NT2/D1 (cell line): Measurements from ENCODE around the gene TRAPPC6A.
A peak's percentile ranks its signal among the peaks of the same experiment; 100 is the strongest.

Experiments
- DNase-seq: peaks from one replicate; pipeline ENCODE4 v3.0.0-alpha.2; 2011; ENCODE audit warnings: low read depth, low spot score
- H3K27me3 ChIP-seq: 2 replicates; pipeline ENCODE4 v1.6.0; 2011; ENCODE audit warnings: mild to moderate bottlenecking; ENCODE audit not compliant: insufficient read length, insufficient read depth
- H3K36me3 ChIP-seq: 2 replicates; pipeline ENCODE4 v1.6.1; 2011; ENCODE audit warnings: mild to moderate bottlenecking, low read length, mixed read lengths; ENCODE audit not compliant: insufficient read depth, insufficient read length
- H3K4me1 ChIP-seq: 2 replicates; pipeline ENCODE4 v1.5.1; 2011; ENCODE audit not compliant: insufficient read depth, insufficient read length
- H3K4me3 ChIP-seq: 2 replicates; pipeline ENCODE4 v1.5.1; 2011; ENCODE audit warnings: low read depth; ENCODE audit not compliant: insufficient read length
- H3K9ac ChIP-seq: 2 replicates; pipeline ENCODE4 v1.6.0; 2011; ENCODE audit warnings: low read depth; ENCODE audit not compliant: insufficient read length
- H3K9me3 ChIP-seq: 2 replicates; pipeline ENCODE4 v1.5.1; 2011; ENCODE audit warnings: mild to moderate bottlenecking, low read length; ENCODE audit not compliant: insufficient read depth
- SUZ12 ChIP-seq: IDR thresholded peaks from 2 replicates; pipeline ENCODE4 v1.6.1; 2011; ENCODE audit not compliant: insufficient read length, insufficient read depth; ENCODE audit errors: extremely low read depth
- YY1 ChIP-seq: IDR thresholded peaks from 2 replicates; pipeline ENCODE4 v1.6.1; 2011; ENCODE audit not compliant: insufficient read length, insufficient read depth
- ZNF274 ChIP-seq: IDR thresholded peaks from 2 replicates; pipeline ENCODE4 v1.6.1; 2011; ENCODE audit warnings: mild to moderate bottlenecking, low read depth, low read length

The TRAPPC6A gene

GRCh38 chr19:45184115-45184514, 6.1 kb upstream of the TRAPPC6A start:
- peaks cover 7% of the 10 kb centered on the region for H3K4me1 ChIP-seq
- no peak overlapping the region for H3K4me3 ChIP-seq
- TF ChIP-seq SUZ12 (no peak), ZNF274 (no peak), YY1 (no peak)
- H3K9me3 ChIP-seq = no peaks in the 10 kb centered on the region
- peaks cover 8% of the 10 kb centered on the region for H3K36me3 ChIP-seq
- no peak overlapping the region for H3K9ac ChIP-seq
- DNase-seq = no peak
- no peaks in the 10 kb centered on the region for H3K27me3 ChIP-seq

GRCh38 chr19:45182758-45183157, 4.7 kb upstream of the TRAPPC6A start:
- TF ChIP-seq YY1 = no peak
- TF ChIP-seq SUZ12 = no peak
- TF ChIP-seq ZNF274 = no peak
- Histone ChIP-seq H3K4me3 (no peak overlapping the region), H3K27me3 (no peaks in the 10 kb centered on the region), H3K36me3 (peaks cover 8% of the 10 kb centered on the region), H3K9me3 (no peaks in the 10 kb centered on the region), H3K9ac (no peak overlapping the region), H3K4me1 (peaks cover 7% of the 10 kb centered on the region)
- no peak for DNase-seq

GRCh38 chr19:45180936-45181335, 2.9 kb upstream of the TRAPPC6A start:
- Histone ChIP-seq H3K9me3 (no peaks in the 10 kb centered on the region), H3K4me1 (peaks cover 4% of the 10 kb centered on the region), H3K36me3 (peaks cover 8% of the 10 kb centered on the region), H3K27me3 (no peaks in the 10 kb centered on the region), H3K9ac (no peak overlapping the region), H3K4me3 (no peak overlapping the region)
- TF ChIP-seq ZNF274 (no peak), YY1 (no peak), SUZ12 (no peak)
- no peak for DNase-seq

- peaks cover 4% of the 10 kb centered on the region for H3K4me1 ChIP-seq
- H3K4me3 ChIP-seq = peak overlapping the region; percentile 75
- peaks cover 8% of the 10 kb centered on the region for H3K36me3 ChIP-seq
- DNase-seq = no peak
- peak overlapping the region; percentile 88 for H3K9ac ChIP-seq
- H3K9me3 ChIP-seq = no peaks in the 10 kb centered on the region
- no peak for TF ChIP-seq YY1
- TF ChIP-seq ZNF274 = no peak
- TF ChIP-seq SUZ12 = no peak
- no peaks in the 10 kb centered on the region for H3K27me3 ChIP-seq
Observed at GRCh38 chr19:45179892-45180370, 1.9 kb upstream of the TRAPPC6A start.

GRCh38 chr19:45179072-45179891, 1.2 kb upstream of the TRAPPC6A start:
- H3K4me1 ChIP-seq = peaks cover 4% of the 10 kb centered on the region
- no peaks in the 10 kb centered on the region for H3K9me3 ChIP-seq
- no peak for DNase-seq
- H3K9ac ChIP-seq = peak overlapping the region; percentile 88
- TF ChIP-seq YY1 (no peak), SUZ12 (no peak), ZNF274 (no peak)
- H3K4me3 ChIP-seq = peak overlapping the region; percentile 75
- H3K27me3 ChIP-seq = no peaks in the 10 kb centered on the region
- H3K36me3 ChIP-seq = peaks cover 8% of the 10 kb centered on the region

GRCh38 chr19:45178262-45179071, 430 bp upstream of the TRAPPC6A start, which contains the start of gene BLOC1S3:
Gene BLOC1S3, plus strand, starts transcription at chr19:45178784. Its CDS starts 513 bp downstream, at chr19:45179297.
- Histone ChIP-seq H3K27me3 (no peaks in the 10 kb centered on the region), H3K9ac (peak within 1 kb of the TSS; percentile 88), H3K36me3 (peaks cover 8% of the 10 kb centered on the region), H3K4me3 (peak within 1 kb of the TSS; percentile 87), H3K4me1 (peaks cover 4% of the 10 kb centered on the region), H3K9me3 (no peaks in the 10 kb centered on the region)
- DNase-seq = peak; percentile 97
- TF ChIP-seq ZNF274 = no peak
- TF ChIP-seq YY1 = no peak
- TF ChIP-seq SUZ12 = no peak

- Histone ChIP-seq H3K4me3 (no peak overlapping the region), H3K4me1 (peaks cover 6% of the 10 kb centered on the region), H3K36me3 (no peaks in the 10 kb centered on the region), H3K27me3 (no peaks in the 10 kb centered on the region), H3K9me3 (no peaks in the 10 kb centered on the region), H3K9ac (no peak overlapping the region)
- no peak for DNase-seq
- TF ChIP-seq YY1 (no peak), SUZ12 (no peak), ZNF274 (no peak)
Observed at GRCh38 chr19:45175515-45176345, 2.3 kb downstream of the TRAPPC6A start.
